GM12865 (cell line): ENCODE results near the gene EDA.
"Not testable (repeated sequence)": the region's sequence is repeated elsewhere in the genome, so short reads cannot be mapped to it uniquely, and the experiment has no call there.

Experiments
- DNase-seq: peaks from one replicate; pipeline ENCODE4 v3.0.0; 2010; ENCODE audit warnings: low read depth
- H3K4me3 ChIP-seq: 2 replicates; pipeline ENCODE4 v1.5.1; 2011; ENCODE audit warnings: mild to moderate bottlenecking, low read depth, low read length, control low read depth
- CTCF ChIP-seq: IDR thresholded peaks from 2 replicates; pipeline ENCODE4 v1.5.1; 2011; ENCODE audit warnings: low read length, control low read depth, low read depth, inconsistent platforms; ENCODE audit not compliant: insufficient read depth; ENCODE audit errors: missing control alignments

EDA gene

GRCh38 chrX:69815063-69815462, 199.2 kb downstream of the EDA start:
- no peak for DNase-seq
- H3K4me3 ChIP-seq, result no peak overlapping the region
- no peak for TF ChIP-seq CTCF

- no peak overlapping the region for H3K4me3 ChIP-seq
- no peak for TF ChIP-seq CTCF
- DNase-seq, result no peak
These were observed 199.6 kb downstream of the EDA start for GRCh38 chrX:69815519-69815918.

- no peak overlapping the region for H3K4me3 ChIP-seq
- DNase-seq, result no peak
- no peak for TF ChIP-seq CTCF
These were observed 228.7 kb downstream of the EDA start for GRCh38 chrX:69844636-69845035.

GRCh38 chrX:69859999-69860398, 244.1 kb downstream of the EDA start:
- not testable (repeated sequence) for DNase-seq, H3K4me3 ChIP-seq

- TF ChIP-seq CTCF, result no peak
- no peak for DNase-seq
- H3K4me3 ChIP-seq, result no peak overlapping the region
These were observed 260.3 kb downstream of the EDA start for GRCh38 chrX:69876221-69876620.

- no peak overlapping the region for H3K4me3 ChIP-seq
- no peak for DNase-seq
- no peak for TF ChIP-seq CTCF
These were observed 268.3 kb downstream of the EDA start for GRCh38 chrX:69884210-69884609.

GRCh38 chrX:69896046-69896445, 280.1 kb downstream of the EDA start:
- no peak for DNase-seq
- no peak overlapping the region for H3K4me3 ChIP-seq
- no peak for TF ChIP-seq CTCF

GRCh38 chrX:69900491-69900890, 284.6 kb downstream of the EDA start:
- DNase-seq, result no peak
- H3K4me3 ChIP-seq, result no peak overlapping the region
- no peak for TF ChIP-seq CTCF
